Neural cell (in vitro differentiated cells): ENCODE measurements around the gene SLC35A3. TPM values are rescaled to one million over a fixed set of nuclear protein-coding genes. Genes with fewer than 3 reads are reported as not detected.

Source experiments
- H2AFZ ChIP-seq: fragments of 200-600, 300-800 bp; sonication (generic), shearing (Covaris generic); 2 replicates; pipeline ENCODE4 v1.6.0; 2014; ENCODE audit warnings: low read depth, mild to moderate bottlenecking, antibody characterized with exemption, low read length, moderate library complexity
- H3F3A ChIP-seq: fragments of 200-600 bp; shearing (Covaris generic); 2 replicates; pipeline ENCODE4 v1.6.1; 2016; ENCODE audit warnings: mild to moderate bottlenecking, moderate library complexity, mixed read lengths, antibody characterized with exemption, low read length; ENCODE audit not compliant: insufficient read depth, poor library complexity, severe bottlenecking
- H3K27ac ChIP-seq: fragments of 200-600, 300-800 bp; sonication (generic), shearing (Covaris generic); 2 replicates; pipeline ENCODE4 v1.5.1; 2014; ENCODE audit warnings: mild to moderate bottlenecking, low read length, moderate library complexity
- H3K27me3 ChIP-seq: fragments of 300-800, 200-600 bp; sonication (generic), shearing (Covaris generic); 2 replicates; pipeline ENCODE4 v1.6.0; 2014; ENCODE audit warnings: mild to moderate bottlenecking, low read depth, low read length, moderate library complexity; ENCODE audit not compliant: insufficient read depth
- H3K36me3 ChIP-seq: fragments of 300-800, 200-600 bp; sonication (generic), shearing (Covaris generic); 2 replicates; pipeline ENCODE4 v1.5.1; 2014; ENCODE audit warnings: mild to moderate bottlenecking, antibody characterized with exemption, low read length, moderate library complexity; ENCODE audit not compliant: insufficient read depth
- H3K4me2 ChIP-seq: fragments of 300-800, 200-600 bp; sonication (generic), shearing (Covaris generic); 2 replicates; pipeline ENCODE4 v1.6.0; 2014; ENCODE audit warnings: mild to moderate bottlenecking, low read length
- H3K4me3 ChIP-seq: fragments of 300-800, 200-600 bp; sonication (generic), shearing (Covaris generic); 2 replicates; pipeline ENCODE4 v1.5.1; 2014; ENCODE audit warnings: mild to moderate bottlenecking, low read length, moderate library complexity
- H3K79me2 ChIP-seq: fragments of 200-600 bp; shearing (Covaris generic); replicated peaks from 2 replicates; pipeline ENCODE4 v1.6.0; 2014; ENCODE audit warnings: mild to moderate bottlenecking, low read length, moderate library complexity; ENCODE audit not compliant: insufficient read depth
- H3K9ac ChIP-seq: fragments of 300-800, 200-600 bp; sonication (generic), shearing (Covaris generic); 2 replicates; pipeline ENCODE4 v1.6.1; 2016; ENCODE audit warnings: mild to moderate bottlenecking, low read length, mixed read lengths
- H3K9me2 ChIP-seq: fragments of 200-600 bp; shearing (Covaris generic); 2 replicates; pipeline ENCODE4 v1.6.1; 2016; ENCODE audit warnings: mild to moderate bottlenecking, low read length, mixed read lengths; ENCODE audit not compliant: insufficient read depth
- H3K9me3 ChIP-seq: fragments of 200-600, 300-800 bp; sonication (generic), shearing (Covaris generic); 2 replicates; pipeline ENCODE4 v1.6.1; 2016; ENCODE audit warnings: mild to moderate bottlenecking, mixed run types, low read length, moderate library complexity, mixed read lengths
- H4K20me1 ChIP-seq: fragments of 200-600 bp; shearing (Covaris generic); 2 replicates; pipeline ENCODE4 v1.6.1; 2016; ENCODE audit warnings: mild to moderate bottlenecking, mixed run types; ENCODE audit not compliant: insufficient read depth
- CTCF ChIP-seq: fragments of 450-650 bp; IDR thresholded peaks from 2 replicates; pipeline ENCODE4 v1.5.1; 2014; ENCODE audit warnings: antibody characterized with exemption, mild to moderate bottlenecking, moderate library complexity; ENCODE audit not compliant: poor library complexity, severe bottlenecking
- EP300 ChIP-seq: fragments of 450-650 bp; conservative IDR thresholded peaks from 2 replicates; pipeline ENCODE4 v1.6.1; 2014; ENCODE audit warnings: antibody characterized with exemption, mild to moderate bottlenecking, moderate library complexity; ENCODE audit not compliant: poor library complexity, severe bottlenecking
- EZH2 ChIP-seq: fragments of 200-600, 300-800 bp; shearing (Covaris generic), sonication (generic); IDR thresholded peaks from 2 replicates; pipeline ENCODE4 v1.6.1; 2014; ENCODE audit warnings: antibody characterized with exemption, low read length, borderline replicate concordance, mild to moderate bottlenecking; ENCODE audit not compliant: insufficient read depth, poor library complexity, severe bottlenecking
- MXI1 ChIP-seq: fragments of 450-650 bp; conservative IDR thresholded peaks from 2 replicates; pipeline ENCODE4 v1.6.1; 2014; ENCODE audit warnings: antibody characterized with exemption, mild to moderate bottlenecking; ENCODE audit not compliant: poor library complexity, severe bottlenecking
- POLR2AphosphoS5 ChIP-seq: IDR thresholded peaks from 2 replicates; pipeline ENCODE4 v1.6.1; 2012
- RAD21 ChIP-seq: fragments of 450-650 bp; conservative IDR thresholded peaks from 2 replicates; pipeline ENCODE4 v1.6.1; 2014; ENCODE audit warnings: antibody characterized with exemption, mild to moderate bottlenecking, moderate library complexity
- REST ChIP-seq: IDR thresholded peaks from 2 replicates; pipeline ENCODE4 v1.6.1; 2012; ENCODE audit warnings: borderline replicate concordance
- SMC3 ChIP-seq: fragments of 450-650 bp; conservative IDR thresholded peaks from 2 replicates; pipeline ENCODE4 v1.6.1; 2014; ENCODE audit warnings: antibody characterized with exemption, mild to moderate bottlenecking, moderate library complexity; ENCODE audit not compliant: poor library complexity
- TAF1 ChIP-seq: IDR thresholded peaks from 2 replicates; pipeline ENCODE4 v1.6.1; 2012; ENCODE audit warnings: low read depth
- polyA plus RNA-seq: library from polyadenylated mRNA; depleted of rRNA; stranded (reverse); fragments of >200 nt; gene quantifications from 2 replicates; pipeline ENCODE4 v1.2.3, GENCODE V29; 2014

Gene SLC35A3
- polyA plus RNA-seq, 1 donor from 2014 or later = 26.8 TPM

GRCh38 chr1:100051893-100052292 lies 82.1 kb downstream of the SLC35A3 start:
- H4K20me1 ChIP-seq = no peaks in the 10 kb centered on the region
- no peak overlapping the region for H2AFZ ChIP-seq
- H3K9me2 ChIP-seq = no peaks in the 10 kb centered on the region
- H3K27ac ChIP-seq = no peak overlapping the region
- H3K79me2 ChIP-seq = peaks cover 50% of the 10 kb centered on the region
- H3K36me3 ChIP-seq = peaks cover 13% of the 10 kb centered on the region
- TF ChIP-seq REST = no peak
- no peak for TF ChIP-seq EP300
- no peak for TF ChIP-seq EZH2
- no peak for TF ChIP-seq CTCF
- TF ChIP-seq SMC3 = no peak
- no peak for TF ChIP-seq MXI1
- TF ChIP-seq TAF1 = no peak
- no peak for TF ChIP-seq RAD21
- no peak for TF ChIP-seq POLR2AphosphoS5
- H3F3A ChIP-seq = no peaks in the 10 kb centered on the region
- no peaks in the 10 kb centered on the region for H3K9me3 ChIP-seq
- H3K9ac ChIP-seq = no peak overlapping the region
- H3K27me3 ChIP-seq = no peaks in the 10 kb centered on the region
- no peak overlapping the region for H3K4me3 ChIP-seq
- H3K4me2 ChIP-seq = no peak overlapping the region

GRCh38 chr1:100053119-100053518 lies 83.3 kb downstream of the SLC35A3 start:
- Histone ChIP-seq H2AFZ (no peak overlapping the region), H3K9ac (no peak overlapping the region), H4K20me1 (no peaks in the 10 kb centered on the region), H3K27me3 (no peaks in the 10 kb centered on the region), H3K79me2 (peaks cover 38% of the 10 kb centered on the region), H3K4me2 (no peak overlapping the region), H3F3A (no peaks in the 10 kb centered on the region), H3K36me3 (peaks cover 13% of the 10 kb centered on the region), H3K4me3 (no peak overlapping the region), H3K9me2 (no peaks in the 10 kb centered on the region), H3K9me3 (no peaks in the 10 kb centered on the region), H3K27ac (no peak overlapping the region)
- TF ChIP-seq SMC3 = no peak
- TF ChIP-seq EZH2 = no peak
- no peak for TF ChIP-seq REST
- TF ChIP-seq TAF1 = no peak
- no peak for TF ChIP-seq CTCF
- no peak for TF ChIP-seq POLR2AphosphoS5
- no peak for TF ChIP-seq EP300
- no peak for TF ChIP-seq RAD21
- no peak for TF ChIP-seq MXI1
